HEK293T (cell line): ENCODE results near the gene ZNF10.

Experiments
- ARNT ChIP-seq: fragments of 450-650 bp; IDR thresholded peaks from 2 replicates; pipeline ENCODE4 v1.6.1; 2017; ENCODE audit warnings: mild to moderate bottlenecking
- CTBP1 ChIP-seq: fragments of 450-650 bp; IDR thresholded peaks from 2 replicates; pipeline ENCODE4 v1.6.1; 2016; ENCODE audit warnings: borderline replicate concordance
- FOXM1 ChIP-seq: fragments of 450-650 bp; IDR thresholded peaks from 2 replicates; pipeline ENCODE4 v1.6.1; 2017; ENCODE audit warnings: mild to moderate bottlenecking, borderline replicate concordance
- SP1 ChIP-seq: fragments of 450-650 bp; IDR thresholded peaks from 2 replicates; pipeline ENCODE4 v1.6.1; 2017
- SUZ12 ChIP-seq: fragments of 450-650 bp; IDR thresholded peaks from 2 replicates; pipeline ENCODE4 v1.6.1; 2016; ENCODE audit warnings: mild to moderate bottlenecking

DNA sequence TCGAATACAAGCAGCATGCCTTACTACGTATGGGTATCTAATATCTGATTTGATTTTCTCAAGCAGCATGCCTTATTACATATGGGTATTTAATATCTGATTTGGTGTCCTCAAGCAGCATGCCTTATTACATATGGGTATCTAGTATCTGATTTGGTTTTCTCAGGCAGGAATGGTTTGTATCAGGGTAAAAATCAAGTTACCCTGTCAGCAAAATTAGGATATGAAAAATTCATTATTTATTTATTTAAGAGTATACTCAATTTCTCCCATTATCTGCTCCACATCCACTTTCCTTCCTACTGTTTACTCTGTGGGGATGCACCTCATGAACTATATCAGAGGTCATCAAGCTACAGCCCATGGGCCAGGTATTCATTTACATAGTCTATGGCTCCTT, 22.3 kb upstream of the ZNF10 start:
- TF ChIP-seq SUZ12, result no peak
- no peak for TF ChIP-seq CTBP1
- TF ChIP-seq ARNT, result no peak
- TF ChIP-seq FOXM1, result no peak
- TF ChIP-seq SP1, result no peak
